Kidney capillary endothelial cell (primary cell): ENCODE measurements around the gene USP34.
"Not testable (repeated sequence)": the region's sequence is repeated elsewhere in the genome, so short reads cannot be mapped to it uniquely, and the experiment has no call there.

ENCODE experiments used
- DNase-seq: peaks from one replicate; pipeline ENCODE4 v3.0.0-alpha.2; 2018; ENCODE audit warnings: low spot score

Gene USP34, protein sequence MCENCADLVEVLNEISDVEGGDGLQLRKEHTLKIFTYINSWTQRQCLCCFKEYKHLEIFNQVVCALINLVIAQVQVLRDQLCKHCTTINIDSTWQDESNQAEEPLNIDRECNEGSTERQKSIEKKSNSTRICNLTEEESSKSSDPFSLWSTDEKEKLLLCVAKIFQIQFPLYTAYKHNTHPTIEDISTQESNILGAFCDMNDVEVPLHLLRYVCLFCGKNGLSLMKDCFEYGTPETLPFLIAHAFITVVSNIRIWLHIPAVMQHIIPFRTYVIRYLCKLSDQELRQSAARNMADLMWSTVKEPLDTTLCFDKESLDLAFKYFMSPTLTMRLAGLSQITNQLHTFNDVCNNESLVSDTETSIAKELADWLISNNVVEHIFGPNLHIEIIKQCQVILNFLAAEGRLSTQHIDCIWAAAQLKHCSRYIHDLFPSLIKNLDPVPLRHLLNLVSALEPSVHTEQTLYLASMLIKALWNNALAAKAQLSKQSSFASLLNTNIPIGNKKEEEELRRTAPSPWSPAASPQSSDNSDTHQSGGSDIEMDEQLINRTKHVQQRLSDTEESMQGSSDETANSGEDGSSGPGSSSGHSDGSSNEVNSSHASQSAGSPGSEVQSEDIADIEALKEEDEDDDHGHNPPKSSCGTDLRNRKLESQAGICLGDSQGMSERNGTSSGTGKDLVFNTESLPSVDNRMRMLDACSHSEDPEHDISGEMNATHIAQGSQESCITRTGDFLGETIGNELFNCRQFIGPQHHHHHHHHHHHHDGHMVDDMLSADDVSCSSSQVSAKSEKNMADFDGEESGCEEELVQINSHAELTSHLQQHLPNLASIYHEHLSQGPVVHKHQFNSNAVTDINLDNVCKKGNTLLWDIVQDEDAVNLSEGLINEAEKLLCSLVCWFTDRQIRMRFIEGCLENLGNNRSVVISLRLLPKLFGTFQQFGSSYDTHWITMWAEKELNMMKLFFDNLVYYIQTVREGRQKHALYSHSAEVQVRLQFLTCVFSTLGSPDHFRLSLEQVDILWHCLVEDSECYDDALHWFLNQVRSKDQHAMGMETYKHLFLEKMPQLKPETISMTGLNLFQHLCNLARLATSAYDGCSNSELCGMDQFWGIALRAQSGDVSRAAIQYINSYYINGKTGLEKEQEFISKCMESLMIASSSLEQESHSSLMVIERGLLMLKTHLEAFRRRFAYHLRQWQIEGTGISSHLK (N-terminal part only)

GRCh38 chr2:61470965-61471904 is at the start of gene USP34:
Gene USP34, minus strand, starts transcription at chr2:61471087. Its CDS starts 395 bp downstream, at chr2:61470692.
- peak; percentile 92 for DNase-seq

GRCh38 chr2:61520261-61520660 is 49.4 kb upstream of the USP34 start:
- no peak for DNase-seq

DNA sequence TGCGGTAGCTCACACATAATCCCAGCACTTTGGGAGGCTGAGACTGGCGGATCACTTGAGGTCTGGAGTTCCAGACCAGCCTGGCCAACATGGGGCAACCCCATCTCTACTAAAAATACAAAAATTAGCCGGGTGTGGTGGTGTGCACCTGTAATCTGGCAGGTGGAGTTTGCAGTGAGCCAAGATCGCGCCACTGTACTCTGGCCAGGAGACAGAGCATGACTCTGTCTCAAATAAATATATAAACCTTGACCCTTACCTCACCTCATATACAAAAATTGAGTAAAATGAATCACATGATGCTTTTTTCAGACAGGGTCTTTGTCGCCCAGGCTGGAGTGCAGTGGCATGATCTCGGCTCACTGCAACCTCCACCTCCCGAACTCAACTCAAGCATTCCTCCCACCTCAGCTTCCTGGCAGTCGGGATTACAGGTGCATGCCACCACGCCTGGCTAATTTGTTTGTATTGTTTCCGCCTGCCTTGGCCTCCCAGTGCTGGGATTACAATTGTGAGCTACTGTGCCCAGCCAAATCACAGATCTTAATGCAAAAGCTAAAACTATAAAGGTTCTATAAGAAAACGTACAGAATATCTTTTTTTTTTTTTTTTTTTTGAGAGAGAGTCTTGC is 42.0 kb upstream of the USP34 start:
- DNase-seq = no peak

- DNase-seq = no peak
These were observed 40.1 kb upstream of the USP34 start for GRCh38 chr2:61510674-61511671.

- no peak for DNase-seq
These were observed 34.1 kb upstream of the USP34 start for GRCh38 chr2:61504949-61505348.

- DNase-seq = no peak
These were observed 28.2 kb upstream of the USP34 start for GRCh38 chr2:61499060-61499459.

GRCh38 chr2:61493523-61493942 is 22.6 kb upstream of the USP34 start:
- DNase-seq = no peak

DNA sequence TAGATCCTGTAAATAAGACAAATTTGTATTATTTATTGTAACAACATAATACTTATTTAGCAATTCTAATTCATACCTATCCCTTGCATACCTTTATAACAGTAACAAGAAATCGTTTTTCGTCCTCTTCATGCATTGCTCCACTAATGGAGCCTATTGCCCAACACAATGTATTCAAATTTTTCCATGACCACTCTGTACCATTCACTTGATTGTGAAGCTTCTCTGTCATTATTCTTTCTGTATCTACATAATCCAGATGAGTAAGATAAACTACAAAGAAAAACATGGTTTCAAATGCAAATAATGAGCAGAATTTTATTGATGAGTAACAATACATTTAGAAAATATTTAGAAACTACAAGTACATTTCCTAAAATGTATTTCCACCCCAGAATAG is 21.6 kb upstream of the USP34 start:
- DNase-seq = no peak

- DNase-seq = no peak
These were observed 14.4 kb upstream of the USP34 start for GRCh38 chr2:61485281-61485680.

DNA sequence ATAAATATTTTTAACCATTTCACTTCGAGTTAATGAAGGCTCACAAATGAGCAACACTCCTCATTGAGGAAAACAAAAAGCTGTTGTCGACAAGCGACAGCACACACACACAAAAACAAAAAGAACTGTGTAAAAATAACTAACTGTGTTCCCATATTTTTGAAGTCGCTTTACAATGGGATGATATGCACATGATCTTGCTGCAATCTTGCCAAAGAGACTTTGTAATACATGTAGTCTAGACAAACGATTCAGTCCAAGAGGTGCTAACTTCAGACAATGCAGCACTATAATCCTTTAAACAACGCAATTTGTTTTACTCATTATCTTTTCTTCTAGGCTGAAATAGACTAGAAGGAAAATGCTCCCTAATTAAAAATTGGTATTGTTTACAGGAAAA is 7.2 kb upstream of the USP34 start:
- DNase-seq = no peak

DNA sequence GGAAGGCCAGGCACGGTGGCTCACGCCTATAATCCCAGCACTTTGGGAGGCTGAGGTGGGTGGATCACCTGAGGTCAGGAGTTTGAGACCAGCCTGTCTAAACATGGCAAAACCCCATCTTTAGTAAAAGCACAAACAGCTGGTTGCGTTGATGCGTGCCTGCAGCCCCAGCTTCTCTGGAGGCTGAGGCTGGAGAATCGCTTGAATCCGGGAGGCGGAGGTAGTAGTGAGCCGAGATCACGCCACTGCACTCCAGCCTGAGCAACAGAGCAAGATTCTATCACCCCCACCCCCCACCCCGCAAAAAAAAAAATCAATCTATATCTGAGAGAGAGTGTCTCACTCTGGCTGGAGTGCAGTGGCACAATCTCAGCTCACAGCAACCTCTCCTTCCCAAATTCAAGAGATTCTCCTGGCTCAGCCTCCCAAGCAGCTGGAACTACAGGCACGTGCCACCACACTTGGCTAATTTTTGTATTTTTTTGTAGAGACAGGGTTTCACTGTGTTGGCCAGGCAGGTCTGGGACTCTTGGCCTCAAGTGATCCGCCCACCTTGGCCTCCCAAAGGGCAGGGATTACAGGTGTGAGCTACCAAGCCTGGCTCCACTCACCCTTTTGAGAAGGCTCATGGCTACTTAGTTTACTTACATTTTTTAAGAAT is 6.2 kb upstream of the USP34 start:
- DNase-seq = not testable (repeated sequence)

DNA sequence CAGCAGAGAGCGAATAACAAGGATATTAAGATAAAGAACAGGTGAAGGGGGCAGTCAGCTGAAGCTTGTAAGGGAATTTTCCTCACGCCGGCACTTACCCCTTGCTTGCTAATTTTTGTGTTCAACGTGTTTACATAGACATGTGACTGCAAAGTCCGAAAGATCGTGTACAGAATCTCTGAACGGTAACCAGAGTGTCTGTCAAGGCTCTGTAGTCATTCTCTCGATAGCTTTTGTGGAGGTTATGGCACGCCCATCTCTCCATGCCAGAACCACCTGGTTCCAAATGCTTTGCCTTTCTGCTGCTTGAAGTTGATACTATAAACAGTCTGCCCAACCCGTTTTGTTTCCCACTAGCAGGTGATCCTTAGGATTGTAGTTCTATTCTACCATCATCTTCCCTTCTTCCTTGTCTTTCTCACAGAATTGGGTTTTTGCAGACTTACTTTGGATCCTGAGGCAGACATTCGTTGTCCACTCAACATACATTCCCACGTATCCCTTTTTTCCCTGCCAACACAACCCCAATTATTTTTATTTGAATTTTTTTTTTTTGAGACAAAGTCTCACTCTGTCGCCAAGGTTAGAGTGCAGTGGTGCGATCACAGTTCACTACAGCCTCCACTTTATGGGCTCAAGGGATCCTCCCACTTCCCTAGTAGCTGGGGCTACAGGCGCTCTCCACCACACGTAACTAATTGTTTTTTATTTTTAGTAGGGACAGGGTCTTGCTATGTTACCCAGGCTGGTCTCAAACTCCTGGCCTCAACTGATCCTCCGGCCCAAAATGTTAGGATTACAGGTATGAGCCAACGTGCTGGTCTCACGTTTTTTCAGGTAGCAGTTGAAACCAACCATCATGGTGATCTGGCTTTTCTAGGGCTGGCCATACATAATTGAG is 1.3 kb upstream of the USP34 start:
- peak; percentile 22 for DNase-seq

DNA sequence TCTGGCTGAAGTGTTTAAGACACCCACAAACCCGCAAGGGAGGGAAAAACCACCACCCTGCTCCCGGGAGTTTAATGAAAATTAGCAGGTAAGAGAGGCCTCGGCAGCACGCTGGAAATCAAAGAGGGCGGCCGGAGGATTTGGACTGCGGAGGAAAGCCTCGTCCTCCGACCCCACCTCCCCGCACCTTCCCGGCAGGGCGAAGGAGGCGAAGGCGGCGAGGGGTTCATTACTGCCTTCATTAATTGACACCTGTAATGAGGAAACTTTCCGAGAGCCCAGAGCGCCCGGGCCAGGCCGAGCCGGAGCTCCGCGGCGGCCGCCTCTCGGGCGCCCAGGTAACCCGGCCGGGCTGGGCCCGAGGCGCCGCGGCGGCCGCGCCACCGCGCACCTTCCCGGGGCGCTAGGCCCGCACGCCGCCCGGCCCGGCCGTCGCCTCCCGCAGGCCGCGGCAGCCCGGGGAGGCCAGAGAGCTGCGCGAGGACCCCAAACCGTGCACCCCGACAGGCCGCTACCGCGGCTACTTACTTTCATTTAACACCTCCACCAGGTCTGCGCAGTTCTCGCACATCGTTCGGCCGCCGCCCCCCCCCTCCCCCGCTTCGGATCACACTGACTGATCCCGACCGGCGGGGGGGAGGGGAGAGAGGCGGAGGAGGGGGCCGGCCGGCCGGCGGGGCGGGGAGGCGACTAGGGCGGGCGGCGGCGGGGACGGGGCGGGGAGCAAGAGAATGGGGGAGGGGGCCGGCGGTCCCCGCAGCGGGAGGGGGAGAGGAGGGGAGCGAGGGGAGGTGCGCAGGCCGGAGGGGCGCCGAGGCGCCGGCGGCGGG is 550 bp downstream of the USP34 start:
- DNase-seq = peak; percentile 53

DNA sequence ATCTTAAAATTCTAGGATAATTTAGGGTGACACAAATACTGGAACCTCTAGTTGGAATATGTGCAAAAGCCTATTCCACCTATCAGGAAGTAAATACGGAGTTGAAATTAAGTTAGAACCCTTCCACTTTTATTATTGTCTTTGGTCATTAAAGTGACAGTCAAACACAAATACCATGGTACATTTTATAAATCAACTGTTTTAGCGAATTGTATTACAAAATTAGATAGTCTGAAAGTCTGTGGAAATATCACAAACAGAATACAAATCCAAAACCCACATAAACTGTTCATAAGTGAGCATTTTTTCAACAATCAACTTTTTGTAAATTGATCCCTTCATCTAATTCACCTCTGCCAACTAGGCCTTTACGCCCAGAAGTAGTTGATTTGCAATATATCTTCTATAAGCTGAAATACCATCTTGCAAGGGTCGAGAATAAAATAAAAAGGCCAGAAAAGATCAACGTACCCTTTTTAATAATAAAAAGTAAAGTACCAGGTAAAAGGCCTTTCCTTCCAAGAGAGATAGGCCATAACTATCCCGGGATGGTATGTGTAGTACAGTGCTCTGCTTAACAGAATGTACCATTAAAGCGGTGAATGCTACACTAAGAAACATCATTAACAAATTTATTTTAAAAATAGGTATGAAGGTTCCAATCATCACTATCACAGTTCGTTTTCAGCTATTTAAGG is 1.3 kb downstream of the USP34 start:
- peak; percentile 10 for DNase-seq

DNA sequence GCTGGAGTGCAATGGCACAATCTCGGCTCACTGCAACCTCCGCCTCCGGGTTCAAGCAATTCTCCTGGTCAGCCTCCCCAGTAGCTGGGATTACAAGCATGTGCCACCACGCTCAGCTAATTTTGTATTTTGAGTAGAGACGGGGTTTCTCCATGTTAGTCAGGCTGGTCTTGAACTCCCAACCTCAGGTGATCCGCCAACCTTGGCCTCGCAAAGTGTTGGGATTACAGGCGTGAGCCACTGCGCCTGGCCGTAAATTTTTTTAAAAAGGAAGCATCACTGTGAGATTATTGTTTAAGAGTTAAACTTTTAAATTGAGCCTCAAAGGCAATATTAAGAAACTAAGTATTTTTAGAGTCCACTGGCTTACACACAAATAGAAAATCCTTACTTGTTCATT is 2.7 kb downstream of the USP34 start:
- DNase-seq = not testable (repeated sequence)

DNA sequence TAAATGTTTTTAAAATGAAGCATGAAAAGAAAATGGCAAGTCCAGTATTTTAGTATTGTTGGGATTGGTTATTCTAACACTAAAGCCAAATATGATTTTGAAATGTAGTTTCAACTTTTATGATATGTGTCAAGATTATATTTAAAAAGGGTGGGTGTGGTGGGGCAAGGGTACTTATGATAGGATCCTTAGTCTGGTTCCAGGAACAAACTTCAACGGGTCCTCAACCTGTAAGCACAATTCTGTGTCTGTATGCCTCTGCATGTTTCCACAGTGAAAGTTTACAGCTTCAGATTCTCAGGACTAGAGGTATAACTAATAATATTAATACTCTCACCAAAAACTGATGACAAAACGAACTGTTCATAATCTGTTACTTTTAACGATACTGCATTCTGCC is 5.8 kb downstream of the USP34 start:
- DNase-seq = no peak
